GM23338 (cell line): ENCODE measurements around the gene KHK. TPM values are rescaled to one million over a fixed set of nuclear protein-coding genes. Genes with fewer than 3 reads are reported as not detected.

Experiments
- ATAC-seq: fragments of 200-7000 bp; cut with Tn5 transposase; 3 replicates; pipeline ENCODE4 v1.9.1; 2020
- DNase-seq: peaks from one replicate; pipeline ENCODE4 v3.0.0-alpha.2; 2015; ENCODE audit warnings: low spot score
- H2AFZ ChIP-seq: fragments of 200-600 bp; sonication (generic); 2 replicates; pipeline ENCODE4 v1.8.0; 2016; ENCODE audit warnings: antibody characterized with exemption, mild to moderate bottlenecking, moderate library complexity
- H3F3A ChIP-seq: fragments of 200-600 bp; sonication (generic); replicated peaks from 2 replicates; pipeline ENCODE4 v1.8.0; 2017; ENCODE audit warnings: antibody characterized with exemption, mixed run types, low read depth
- H3K27ac ChIP-seq: fragments of 200-600 bp; sonication (generic); 2 replicates; pipeline ENCODE4 v1.6.1; 2016; ENCODE audit warnings: low read depth
- H3K27me3 ChIP-seq: fragments of 200-600 bp; sonication (generic); 2 replicates; pipeline ENCODE4 v1.8.0; 2016; ENCODE audit warnings: mild to moderate bottlenecking, mixed run types, moderate library complexity; ENCODE audit not compliant: insufficient read depth
- H3K36me3 ChIP-seq: fragments of 200-600 bp; sonication (generic); 2 replicates; pipeline ENCODE4 v1.8.0; 2016; ENCODE audit warnings: mild to moderate bottlenecking; ENCODE audit not compliant: insufficient read depth
- H3K4me1 ChIP-seq: fragments of 200-600 bp; sonication (generic); 2 replicates; pipeline ENCODE4 v1.8.0; 2016; ENCODE audit warnings: mild to moderate bottlenecking, moderate library complexity; ENCODE audit not compliant: insufficient read depth
- H3K4me2 ChIP-seq: fragments of 200-600 bp; sonication (generic); 2 replicates; pipeline ENCODE4 v1.7.1; 2017; ENCODE audit warnings: mixed run types
- H3K4me3 ChIP-seq: fragments of 200-600 bp; sonication (generic); 2 replicates; pipeline ENCODE4 v1.6.1; 2016; ENCODE audit warnings: mixed run types
- H3K79me2 ChIP-seq: fragments of 200-600 bp; sonication (generic); replicated peaks from 2 replicates; pipeline ENCODE4 v1.8.0; 2017; ENCODE audit warnings: mild to moderate bottlenecking; ENCODE audit not compliant: insufficient read depth
- H3K9me2 ChIP-seq: fragments of 200-600 bp; sonication (generic); 2 replicates; pipeline ENCODE4 v1.8.0; 2017; ENCODE audit not compliant: insufficient read depth
- H4K20me1 ChIP-seq: fragments of 200-600 bp; sonication (generic); replicated peaks from 2 replicates; pipeline ENCODE4 v1.8.0; 2017; ENCODE audit warnings: mild to moderate bottlenecking; ENCODE audit not compliant: insufficient read depth
- H3K27ac Mint-ChIP-seq: 2 replicates; pipeline ENCODE4 v1.8.0; 2020; ENCODE audit warnings: inconsistent platforms, mild to moderate bottlenecking, moderate library complexity, mixed read lengths
- H3K27me3 Mint-ChIP-seq: 3 replicates; pipeline ENCODE4 v1.8.0; 2022; ENCODE audit warnings: low read depth, mild to moderate bottlenecking, moderate library complexity, mixed read lengths, inconsistent platforms; ENCODE audit not compliant: insufficient read depth, poor library complexity
- H3K36me3 Mint-ChIP-seq: 3 replicates; pipeline ENCODE4 v1.8.0; 2021; ENCODE audit warnings: low read depth, mild to moderate bottlenecking, inconsistent platforms, moderate library complexity, mixed read lengths
- H3K4me1 Mint-ChIP-seq: 3 replicates; pipeline ENCODE4 v1.8.0; 2020; ENCODE audit warnings: mild to moderate bottlenecking, inconsistent platforms, mixed read lengths
- H3K4me3 Mint-ChIP-seq: 3 replicates; pipeline ENCODE4 v1.8.0; 2021; ENCODE audit warnings: moderate library complexity, mild to moderate bottlenecking, inconsistent platforms, mixed read lengths
- H3K9me3 Mint-ChIP-seq: 3 replicates; pipeline ENCODE4 v1.8.0; 2020; ENCODE audit warnings: moderate library complexity, mild to moderate bottlenecking, inconsistent platforms, mixed read lengths
- CREB1 ChIP-seq: fragments of 250-450 bp; sonication (Bioruptor Pico); IDR thresholded peaks from 2 replicates; pipeline ENCODE4 v1.5.0; 2020; ENCODE audit warnings: low read depth, mild to moderate bottlenecking, moderate library complexity
- CTCF ChIP-seq, 2 experiments: fragments of 200-600 bp in 1 of 2; sonication (generic) in 1 of 2; conservative IDR thresholded peaks; 2 replicates each; pipeline versions ENCODE4 v1.5.1 to v1.6.1; 2016 to 2017; ENCODE audit warnings: antibody characterized with exemption in 2 of 2, low read depth in 2 of 2, mild to moderate bottlenecking in 2 of 2, moderate library complexity in 1 of 2
- ETS1 ChIP-seq: IDR thresholded peaks from 2 replicates; pipeline ENCODE4 v1.6.1; 2016; ENCODE audit warnings: antibody characterized with exemption
- EZH2 ChIP-seq: fragments of 200-600 bp; sonication (generic); IDR thresholded peaks from one replicate; pipeline ENCODE4 v1.8.0; 2017; ENCODE audit warnings: antibody characterized with exemption, mild to moderate bottlenecking, low read depth; ENCODE audit not compliant: unreplicated experiment
- EZH2phosphoT487 ChIP-seq: fragments of 200-600 bp; sonication (generic); IDR thresholded peaks from one replicate; pipeline ENCODE4 v1.8.1; 2018; ENCODE audit warnings: antibody characterized with exemption; ENCODE audit not compliant: unreplicated experiment
- JUNB ChIP-seq: IDR thresholded peaks from one replicate; pipeline ENCODE4 v1.6.1; 2016; ENCODE audit warnings: antibody characterized with exemption; ENCODE audit not compliant: unreplicated experiment
- NANOG ChIP-seq: IDR thresholded peaks from 2 replicates; pipeline ENCODE4 v1.6.1; 2016; ENCODE audit warnings: antibody characterized with exemption, borderline replicate concordance
- POLR2AphosphoS5 ChIP-seq: IDR thresholded peaks from 2 replicates; pipeline ENCODE4 v1.6.1; 2016; ENCODE audit warnings: antibody characterized with exemption, low read depth
- STAT1 ChIP-seq: IDR thresholded peaks from one replicate; pipeline ENCODE4 v1.6.1; 2016; ENCODE audit warnings: antibody characterized with exemption; ENCODE audit not compliant: unreplicated experiment
- ZNF114 ChIP-seq: fragments of 250-450 bp; sonication (Bioruptor Pico); IDR thresholded peaks from 2 replicates; pipeline ENCODE4 v1.5.0; 2020; ENCODE audit warnings: mild to moderate bottlenecking, moderate library complexity
- ZNF331 ChIP-seq: fragments of 250-450 bp; sonication (Bioruptor Pico); IDR thresholded peaks from 2 replicates; pipeline ENCODE4 v1.5.0; 2020; ENCODE audit warnings: low read depth, mild to moderate bottlenecking, moderate library complexity
- ZNF462 ChIP-seq: fragments of 250-450 bp; sonication (Bioruptor Pico); IDR thresholded peaks from 2 replicates; pipeline ENCODE4 v1.5.0; 2020; ENCODE audit warnings: mild to moderate bottlenecking, moderate library complexity
- polyA plus RNA-seq: library from polyadenylated mRNA; unstranded; fragments of >200 nt; fragmentation: Nextera tagmentation; extraction: Ambion mirVana; gene quantifications from 2 replicates; pipeline ENCODE4 v1.2.1, GENCODE V29; 2016
- total RNA-seq: library from RNA; depleted of rRNA; stranded (reverse); fragments of >200 nt; shearing (Covaris generic); gene quantifications from 2 replicates; pipeline ENCODE4 v1.2.3, GENCODE V29; 2014
- TF ChIP-seq, protein P1 (sequence below): IDR thresholded peaks from one replicate; pipeline ENCODE4 v1.6.1; 2018; ENCODE audit warnings: antibody characterized with exemption; ENCODE audit not compliant: unreplicated experiment

KHK gene
- total and polyA plus RNA-seq, 2 experiments from 2014 or later: 9.7 TPM

GRCh38 chr2:27041752-27042151 is 44.8 kb upstream of the KHK start:
- peaks cover 39% of the 10 kb centered on the region for H3K36me3 Mint-ChIP-seq
- no peak overlapping the region for H3K4me3 Mint-ChIP-seq
- ATAC-seq (no peak), DNase-seq (no peak)
- H4K20me1 ChIP-seq: no peaks in the 10 kb centered on the region
- H3K36me3 ChIP-seq: peaks cover 17% of the 10 kb centered on the region; the same call in 1 of the 2 replicates
- H3K9me2 ChIP-seq: no peaks in the 10 kb centered on the region
- no peaks in the 10 kb centered on the region for H3K4me1 Mint-ChIP-seq
- H3F3A ChIP-seq: no peaks in the 10 kb centered on the region
- H3K27me3 ChIP-seq: no peaks in the 10 kb centered on the region
- no peak overlapping the region for H3K27ac Mint-ChIP-seq
- H2AFZ ChIP-seq: no peak overlapping the region
- no peaks in the 10 kb centered on the region for H3K4me1 ChIP-seq
- H3K4me3 ChIP-seq: no peak overlapping the region
- no peaks in the 10 kb centered on the region for H3K9me3 Mint-ChIP-seq
- no peak overlapping the region for H3K27ac ChIP-seq
- TF ChIP-seq, protein P1, sequence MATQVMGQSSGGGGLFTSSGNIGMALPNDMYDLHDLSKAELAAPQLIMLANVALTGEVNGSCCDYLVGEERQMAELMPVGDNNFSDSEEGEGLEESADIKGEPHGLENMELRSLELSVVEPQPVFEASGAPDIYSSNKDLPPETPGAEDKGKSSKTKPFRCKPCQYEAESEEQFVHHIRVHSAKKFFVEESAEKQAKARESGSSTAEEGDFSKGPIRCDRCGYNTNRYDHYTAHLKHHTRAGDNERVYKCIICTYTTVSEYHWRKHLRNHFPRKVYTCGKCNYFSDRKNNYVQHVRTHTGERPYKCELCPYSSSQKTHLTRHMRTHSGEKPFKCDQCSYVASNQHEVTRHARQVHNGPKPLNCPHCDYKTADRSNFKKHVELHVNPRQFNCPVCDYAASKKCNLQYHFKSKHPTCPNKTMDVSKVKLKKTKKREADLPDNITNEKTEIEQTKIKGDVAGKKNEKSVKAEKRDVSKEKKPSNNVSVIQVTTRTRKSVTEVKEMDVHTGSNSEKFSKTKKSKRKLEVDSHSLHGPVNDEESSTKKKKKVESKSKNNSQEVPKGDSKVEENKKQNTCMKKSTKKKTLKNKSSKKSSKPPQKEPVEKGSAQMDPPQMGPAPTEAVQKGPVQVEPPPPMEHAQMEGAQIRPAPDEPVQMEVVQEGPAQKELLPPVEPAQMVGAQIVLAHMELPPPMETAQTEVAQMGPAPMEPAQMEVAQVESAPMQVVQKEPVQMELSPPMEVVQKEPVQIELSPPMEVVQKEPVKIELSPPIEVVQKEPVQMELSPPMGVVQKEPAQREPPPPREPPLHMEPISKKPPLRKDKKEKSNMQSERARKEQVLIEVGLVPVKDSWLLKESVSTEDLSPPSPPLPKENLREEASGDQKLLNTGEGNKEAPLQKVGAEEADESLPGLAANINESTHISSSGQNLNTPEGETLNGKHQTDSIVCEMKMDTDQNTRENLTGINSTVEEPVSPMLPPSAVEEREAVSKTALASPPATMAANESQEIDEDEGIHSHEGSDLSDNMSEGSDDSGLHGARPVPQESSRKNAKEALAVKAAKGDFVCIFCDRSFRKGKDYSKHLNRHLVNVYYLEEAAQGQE: no peak
- no peak for TF ChIP-seq ZNF462 (CRISPR knock-in tag)
- TF ChIP-seq ETS1: no peak
- TF ChIP-seq EZH2phosphoT487: no peak
- TF ChIP-seq CTCF (conservative IDR thresholded peaks at IDR 0.05; ENCODE audit: low read depth in 2 of 2): no peak
- no peak for TF ChIP-seq POLR2AphosphoS5
- no peak for TF ChIP-seq JUNB
- TF ChIP-seq ZNF114 (CRISPR knock-in tag): no peak
- TF ChIP-seq EZH2: no peak
- TF ChIP-seq NANOG: no peak
- no peak for TF ChIP-seq CREB1
- TF ChIP-seq STAT1: no peak
- no peak for TF ChIP-seq ZNF331 (CRISPR knock-in tag)
- H3K27me3 Mint-ChIP-seq: peaks cover 2% of the 10 kb centered on the region
- no peaks in the 10 kb centered on the region for H3K79me2 ChIP-seq
- H3K4me2 ChIP-seq: no peak overlapping the region
